Mononuclear cell (primary cell): ENCODE measurements around the gene VPS51. TPM values are rescaled to one million over a fixed set of nuclear protein-coding genes. Genes with fewer than 3 reads are reported as not detected.
A peak's percentile ranks its signal among the peaks of the same experiment; 100 is the strongest.

Experiments used
- H3K27me3 ChIP-seq: 2 replicates; pipeline ENCODE4 v1.6.0; 2011; ENCODE audit warnings: low read length, control low read depth; ENCODE audit not compliant: insufficient read depth
- H3K4me1 ChIP-seq: 2 replicates; pipeline ENCODE4 v1.5.1; 2011; ENCODE audit warnings: mild to moderate bottlenecking, low read length, control low read depth; ENCODE audit not compliant: insufficient read depth
- H3K4me3 ChIP-seq: 2 replicates; pipeline ENCODE4 v1.5.1; 2011; ENCODE audit warnings: mild to moderate bottlenecking, low read length, moderate library complexity
- H3K9me3 ChIP-seq: 2 replicates; pipeline ENCODE4 v1.5.1; 2011; ENCODE audit warnings: low read depth, mild to moderate bottlenecking, control low read depth, low read length
- total RNA-seq: library from RNA; depleted of rRNA; stranded (reverse); fragments of >200 nt; gene quantifications from one replicate; pipeline ENCODE4 v1.2.3, GENCODE V29; 2012

VPS51 gene
- total RNA-seq, 1 donor, result 397 TPM

DNA sequence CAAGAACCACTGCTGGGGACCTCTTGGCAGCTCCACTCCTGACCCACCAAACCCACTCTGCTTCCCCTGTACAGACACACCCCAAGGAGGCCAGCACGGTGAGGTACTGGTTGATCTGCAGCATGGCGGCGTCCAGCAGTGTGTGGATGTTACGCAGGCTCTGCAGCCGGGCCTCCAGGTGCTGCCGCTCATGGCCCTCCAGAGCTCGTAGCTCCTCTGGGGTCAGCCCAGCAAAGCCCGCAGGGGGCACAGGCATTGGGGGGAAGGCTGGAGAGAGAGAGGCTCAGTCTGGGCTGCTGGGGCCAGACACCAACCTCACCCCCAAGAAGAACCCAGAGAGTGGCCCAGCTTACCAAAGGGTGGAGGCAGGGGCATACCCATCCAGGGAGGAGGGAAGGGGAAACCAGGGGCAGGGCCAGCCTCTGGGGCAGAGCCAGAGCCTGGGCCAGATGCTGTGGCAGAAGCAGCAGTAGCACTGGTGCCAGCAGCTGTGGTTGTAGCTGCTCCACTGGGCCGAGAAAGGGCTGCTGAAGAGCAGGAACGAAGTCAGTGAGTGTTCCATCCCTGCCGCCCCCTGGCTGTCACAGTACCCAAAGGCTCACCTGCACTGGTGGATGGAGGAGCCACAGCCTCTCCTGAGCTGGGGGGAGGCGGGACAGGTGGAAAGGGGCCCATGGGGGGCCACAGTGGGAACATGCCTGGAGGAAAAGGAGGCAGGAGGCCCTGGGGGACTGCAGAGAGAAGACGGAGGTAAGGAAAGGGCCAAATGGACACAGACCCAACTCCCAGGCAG, 33.8 kb downstream of the VPS51 start:
- H3K4me3 ChIP-seq, result no peak overlapping the region

DNA sequence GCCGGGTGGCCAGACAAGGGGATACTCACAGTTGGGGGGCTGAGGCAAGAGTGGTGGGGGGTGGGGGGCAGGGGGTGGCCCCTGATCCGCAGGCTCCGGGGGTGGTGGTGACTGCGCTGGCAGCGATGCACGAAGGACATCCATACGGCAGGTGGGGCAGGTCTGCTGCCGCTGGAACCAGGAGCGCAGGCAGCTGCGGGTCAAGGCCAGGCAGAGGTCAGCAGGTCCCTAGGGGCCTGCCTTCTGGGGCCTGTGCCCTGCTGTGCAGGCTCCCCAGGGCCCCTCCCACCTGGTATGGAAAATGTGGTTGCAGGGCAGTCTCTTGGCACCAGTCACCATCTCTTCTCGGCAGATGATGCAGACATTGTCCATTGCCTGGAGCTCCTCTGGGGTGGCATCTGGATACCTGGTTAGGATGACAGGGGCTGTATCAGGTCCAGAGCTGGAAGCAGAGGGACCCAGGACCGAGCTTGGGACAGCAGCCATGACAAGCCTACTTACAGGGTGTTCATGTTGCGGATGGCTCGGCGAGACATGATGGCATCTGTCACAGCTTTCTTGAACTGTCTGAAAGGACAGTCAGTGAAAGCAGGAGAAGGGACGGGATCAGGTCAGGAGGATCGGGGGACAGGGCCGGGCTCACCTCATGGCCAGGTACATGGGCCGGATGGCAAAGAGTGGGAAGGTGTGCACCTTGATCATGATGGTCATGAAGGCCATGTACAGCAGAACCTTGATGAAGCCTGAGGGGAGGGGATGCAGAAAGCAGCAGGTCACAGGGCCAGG, 34.8 kb downstream of the VPS51 start:
- H3K4me3 ChIP-seq, result no peak overlapping the region
- H3K27me3 ChIP-seq, result no peaks in the 10 kb centered on the region
- no peaks in the 10 kb centered on the region for H3K9me3 ChIP-seq
- H3K4me1 ChIP-seq, result peaks cover 41% of the 10 kb centered on the region

More for the DNA sequence above, 33.8 kb downstream of the VPS51 start:
- Histone ChIP-seq H3K4me1 (peaks cover 32% of the 10 kb centered on the region), H3K27me3 (no peaks in the 10 kb centered on the region), H3K9me3 (no peaks in the 10 kb centered on the region)

DNA sequence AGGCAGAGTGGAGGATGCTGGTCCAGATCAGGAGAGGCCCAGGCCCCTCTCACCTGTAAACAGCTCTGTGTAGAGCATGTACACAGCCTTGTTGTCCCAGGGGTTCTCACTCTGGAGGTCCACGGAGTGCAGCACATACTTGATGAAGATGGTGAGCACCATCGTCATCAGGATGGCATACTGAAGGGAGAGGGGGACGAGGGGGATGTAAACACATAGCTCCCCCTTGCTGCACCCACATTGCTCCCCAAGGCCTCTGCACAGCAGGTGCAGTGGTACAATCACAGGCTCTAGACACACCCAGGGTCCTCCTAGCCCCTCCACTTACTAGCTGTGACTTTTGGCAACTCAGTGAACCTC, 35.4 kb downstream of the VPS51 start:
- Histone ChIP-seq H3K4me1 (peaks cover 44% of the 10 kb centered on the region), H3K9me3 (no peaks in the 10 kb centered on the region), H3K4me3 (no peak overlapping the region), H3K27me3 (no peaks in the 10 kb centered on the region)

DNA sequence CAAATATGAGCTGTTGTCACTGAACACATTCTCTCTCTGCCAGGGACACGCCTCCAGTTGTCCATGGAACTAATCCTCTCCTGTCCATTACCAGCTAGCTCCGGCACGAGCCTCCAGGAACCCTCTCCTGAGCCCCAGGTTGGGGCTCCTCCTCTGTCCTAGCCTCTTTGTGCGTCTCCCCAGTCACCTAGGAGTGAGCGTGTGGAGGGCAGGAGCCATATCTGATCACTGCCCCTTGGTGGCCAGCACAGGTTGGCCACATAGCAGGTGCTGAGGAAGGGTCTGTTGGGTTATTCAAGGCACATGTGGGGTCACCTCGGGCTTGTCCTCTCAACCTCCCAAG, 35.9 kb downstream of the VPS51 start:
- Histone ChIP-seq H3K4me1 (peaks cover 44% of the 10 kb centered on the region), H3K27me3 (no peaks in the 10 kb centered on the region), H3K4me3 (no peak overlapping the region), H3K9me3 (no peaks in the 10 kb centered on the region)

DNA sequence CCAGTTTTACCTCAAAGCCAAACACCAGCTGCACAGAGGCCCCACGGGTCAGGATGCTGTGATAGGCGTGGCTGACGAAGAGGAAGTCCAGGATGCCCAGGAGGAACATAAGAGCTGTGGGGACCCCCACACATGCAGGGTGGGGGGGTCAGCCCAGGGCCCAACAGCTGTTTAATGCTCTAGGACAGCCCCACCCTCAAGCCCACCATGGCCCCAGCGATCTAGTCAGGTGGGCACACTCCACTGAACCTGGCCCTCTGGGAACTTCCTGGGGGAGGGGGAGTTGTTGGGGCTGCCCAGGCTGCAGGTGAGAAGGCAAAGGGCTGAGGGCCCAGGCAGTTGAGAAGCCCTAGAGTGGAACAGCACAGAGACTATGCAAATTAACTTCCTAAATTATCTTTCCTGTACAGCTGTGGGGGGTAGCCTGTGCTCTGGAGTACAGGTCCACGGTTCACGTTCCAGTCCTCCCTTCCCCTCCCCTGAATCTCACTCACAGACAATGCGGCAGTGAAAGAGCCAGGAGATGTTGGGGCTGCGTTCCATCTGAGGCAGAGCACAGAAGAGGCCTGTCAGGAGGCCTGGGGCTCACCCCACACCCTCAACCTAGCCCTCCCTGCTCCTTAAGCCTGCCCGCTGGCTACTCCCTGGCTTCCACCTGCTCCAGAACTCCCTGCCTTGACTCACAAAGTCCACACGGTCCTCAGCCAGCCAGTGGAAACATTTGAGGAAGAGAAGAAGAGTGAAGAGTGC, 36.4 kb downstream of the VPS51 start:
- Histone ChIP-seq H3K9me3 (no peaks in the 10 kb centered on the region), H3K27me3 (no peaks in the 10 kb centered on the region), H3K4me1 (peaks cover 47% of the 10 kb centered on the region), H3K4me3 (peak overlapping the region; percentile 71)

DNA sequence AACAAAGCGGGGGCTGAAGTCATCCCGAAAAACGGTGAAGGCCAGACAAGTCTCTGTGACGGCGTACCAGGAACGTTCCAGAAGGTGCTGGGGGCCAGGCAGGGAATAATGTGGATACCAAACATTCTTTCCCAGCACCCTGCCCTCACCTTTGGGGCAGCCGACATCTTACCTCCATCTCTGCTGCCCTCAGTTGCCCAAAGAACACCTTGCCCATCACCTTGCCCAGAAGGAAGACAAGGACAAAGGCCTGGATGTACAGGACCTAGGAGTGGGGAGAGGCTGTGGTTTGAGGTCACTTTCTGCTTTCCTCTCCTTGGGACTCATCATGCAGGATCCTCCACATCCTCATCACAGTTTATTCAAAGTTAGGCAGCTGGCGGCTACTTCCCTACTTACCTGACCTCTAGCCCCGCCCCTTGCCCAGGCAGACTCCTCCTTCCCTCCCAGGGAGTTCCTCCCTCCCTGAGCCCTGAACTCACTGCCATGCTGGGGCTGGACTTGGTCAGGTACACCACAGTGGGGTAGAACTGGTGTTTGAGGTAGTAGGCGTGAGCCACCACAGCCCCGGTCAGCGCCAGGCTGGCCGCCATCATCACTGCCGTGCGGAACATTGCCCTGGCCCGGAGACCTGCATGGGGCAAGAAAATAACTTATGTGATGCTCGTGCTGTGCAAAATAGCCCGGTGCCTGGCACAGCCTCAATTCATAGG, 37.1 kb downstream of the VPS51 start:
- Histone ChIP-seq H3K4me3 (peak overlapping the region; percentile 71), H3K4me1 (peaks cover 48% of the 10 kb centered on the region), H3K27me3 (no peaks in the 10 kb centered on the region), H3K9me3 (no peaks in the 10 kb centered on the region)

DNA sequence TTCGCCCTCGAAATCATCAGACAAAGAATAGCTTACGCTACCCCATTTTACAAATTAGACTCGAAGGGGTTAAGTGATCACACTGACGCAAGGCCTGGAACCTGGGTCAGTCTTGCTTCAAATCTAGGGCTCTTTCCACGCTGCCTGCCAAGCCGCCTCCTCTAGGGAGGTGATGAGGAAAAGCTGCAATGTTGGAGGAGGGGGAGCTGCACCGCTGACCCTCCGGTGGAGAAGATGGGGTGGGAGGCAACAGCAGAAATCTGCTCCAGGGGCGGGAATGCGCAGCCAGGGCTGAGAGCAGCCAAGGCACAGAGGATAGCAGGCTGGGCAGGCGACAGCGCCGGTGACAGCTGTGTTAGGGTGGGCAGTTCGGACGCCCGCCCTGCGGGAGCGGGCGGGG, 37.7 kb downstream of the VPS51 start:
- Histone ChIP-seq H3K27me3 (no peaks in the 10 kb centered on the region), H3K4me3 (peak overlapping the region; percentile 71), H3K4me1 (peaks cover 48% of the 10 kb centered on the region), H3K9me3 (no peaks in the 10 kb centered on the region)

DNA sequence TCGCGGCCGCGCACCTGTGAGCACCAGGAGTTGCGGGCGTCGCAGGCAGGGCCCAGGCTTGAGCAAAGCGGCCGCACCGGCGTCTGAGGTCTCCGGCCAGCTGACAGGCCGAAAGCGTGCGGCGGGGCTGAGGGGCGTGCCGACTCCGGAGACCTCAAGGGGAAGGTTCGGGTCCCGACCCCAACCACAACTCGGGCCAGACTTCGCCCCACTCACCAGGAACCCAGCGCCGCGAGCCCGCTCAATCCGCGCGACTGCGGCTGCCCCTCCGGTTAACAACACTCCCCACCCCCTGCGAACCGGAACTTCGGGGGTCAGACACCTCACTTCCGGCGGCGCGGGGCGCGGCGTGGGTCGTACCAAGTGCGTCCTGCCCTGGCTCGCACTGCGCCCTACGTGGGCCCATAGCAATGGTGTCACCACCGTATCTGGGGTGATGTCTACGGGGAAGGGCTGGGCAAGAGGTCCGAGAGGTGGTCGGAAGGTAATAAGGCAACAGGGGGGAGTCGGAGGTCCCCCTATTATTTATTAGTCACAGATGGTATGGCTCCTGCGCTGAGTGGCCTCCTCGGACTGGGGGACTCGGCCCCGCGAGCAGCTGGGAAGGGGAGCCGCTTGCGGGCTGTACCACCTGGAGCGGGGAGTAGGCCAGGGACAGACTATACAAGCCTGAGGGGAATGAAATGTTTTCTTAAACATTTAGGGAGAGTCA, 38.4 kb downstream of the VPS51 start, which contains the start of gene SYVN1:
Gene SYVN1, minus strand, starts transcription at position 280 of the 712 bp plus-strand sequence. CDS start 918 bp downstream, outside the sequence.
- peaks cover 48% of the 10 kb centered on the region for H3K4me1 ChIP-seq
- H3K4me3 ChIP-seq, result peak within 1 kb of the TSS; percentile 71
- no peaks in the 10 kb centered on the region for H3K27me3 ChIP-seq
- no peaks in the 10 kb centered on the region for H3K9me3 ChIP-seq

DNA sequence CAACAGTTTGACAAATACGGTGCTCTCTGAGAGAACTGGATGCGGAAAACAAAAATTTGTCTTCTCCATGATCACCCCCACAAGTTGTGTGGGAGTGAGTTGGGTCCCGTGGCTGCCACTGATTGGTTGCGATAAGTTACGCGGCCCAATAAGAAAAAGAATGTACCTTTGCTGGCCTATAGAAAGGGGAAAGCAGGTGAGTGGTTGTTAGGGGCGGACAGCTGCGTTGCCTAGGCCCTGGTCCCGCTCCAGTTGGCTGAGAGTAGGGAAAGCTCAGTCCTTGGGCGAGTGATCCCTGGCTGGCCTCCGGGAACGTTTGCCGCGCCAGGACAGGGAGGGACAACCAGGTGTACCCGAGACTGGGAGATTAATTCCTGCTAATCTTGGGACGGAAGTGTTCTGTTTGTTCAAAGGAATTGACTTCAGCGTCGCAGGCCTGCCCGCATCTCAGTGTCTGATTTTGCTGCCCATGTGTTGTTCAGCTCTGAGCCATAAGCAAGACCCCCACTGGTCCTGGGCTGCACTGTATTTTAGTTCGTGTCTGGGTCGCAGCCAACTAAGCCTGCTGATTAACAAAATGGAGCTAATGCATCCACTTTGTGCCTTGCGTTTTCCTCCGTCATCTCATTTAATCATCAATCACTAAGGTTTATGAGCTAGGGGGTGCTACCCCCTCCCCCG, 39.1 kb downstream of the VPS51 start:
- Histone ChIP-seq H3K27me3 (no peaks in the 10 kb centered on the region), H3K4me1 (peaks cover 48% of the 10 kb centered on the region), H3K9me3 (no peaks in the 10 kb centered on the region), H3K4me3 (peak overlapping the region; percentile 71)

DNA sequence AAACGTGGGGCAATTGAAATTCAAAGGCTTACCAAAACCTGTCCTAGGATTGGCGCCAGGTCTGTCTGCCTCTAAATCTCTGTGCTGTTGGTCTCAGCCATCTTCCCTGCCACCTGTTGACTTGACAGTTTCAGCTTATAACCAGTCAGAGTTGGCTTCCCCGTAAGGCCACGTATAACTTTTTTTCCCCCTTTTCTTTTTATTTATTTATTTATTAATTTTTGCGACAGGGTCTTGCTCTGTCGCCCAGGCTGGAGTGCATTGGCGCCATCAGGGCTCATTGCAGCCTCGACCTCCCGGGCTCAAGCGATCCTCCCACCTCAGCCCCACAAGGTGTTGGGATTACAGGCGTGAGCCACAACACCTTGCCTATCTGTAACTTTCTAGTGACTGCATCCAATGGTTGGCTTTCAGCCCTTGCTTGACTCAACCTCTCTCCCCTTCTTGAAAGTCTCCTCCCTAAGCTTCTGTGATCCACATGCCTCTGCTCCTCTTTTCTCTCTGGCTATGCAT, 39.7 kb downstream of the VPS51 start:
- H3K4me1 ChIP-seq, result peaks cover 47% of the 10 kb centered on the region
- H3K27me3 ChIP-seq, result no peaks in the 10 kb centered on the region
- no peaks in the 10 kb centered on the region for H3K9me3 ChIP-seq
- peak overlapping the region; percentile 71 for H3K4me3 ChIP-seq

DNA sequence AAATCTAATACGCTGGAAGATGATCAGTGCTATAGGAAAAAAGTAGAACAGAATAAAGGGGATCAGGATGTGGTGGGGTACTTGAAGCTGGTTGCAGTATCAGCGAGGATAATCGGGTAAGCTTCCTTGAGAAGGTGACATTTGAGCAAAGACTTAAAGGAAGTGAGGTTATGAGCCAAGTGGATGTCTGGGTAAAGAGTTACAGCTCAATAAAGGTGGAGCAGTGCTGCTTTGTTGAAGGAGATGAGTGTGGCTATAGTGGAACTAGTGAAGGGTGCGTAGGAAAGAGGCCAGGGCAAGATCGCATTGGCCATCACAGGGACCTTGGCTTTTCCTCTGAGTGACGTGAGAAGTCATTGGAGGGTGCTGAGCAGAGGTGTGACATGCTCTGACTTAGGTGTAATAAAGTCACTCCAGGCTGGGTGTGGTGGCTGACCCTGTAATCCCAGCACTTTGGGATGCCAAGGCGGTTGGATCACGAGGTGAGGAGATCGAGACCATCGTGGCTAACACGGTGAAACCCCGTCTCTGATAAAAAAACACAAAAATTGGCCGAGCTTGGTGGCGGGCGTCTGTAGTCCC, 40.6 kb downstream of the VPS51 start:
- Histone ChIP-seq H3K4me3 (no peak overlapping the region), H3K27me3 (no peaks in the 10 kb centered on the region), H3K4me1 (peaks cover 39% of the 10 kb centered on the region), H3K9me3 (no peaks in the 10 kb centered on the region)

DNA sequence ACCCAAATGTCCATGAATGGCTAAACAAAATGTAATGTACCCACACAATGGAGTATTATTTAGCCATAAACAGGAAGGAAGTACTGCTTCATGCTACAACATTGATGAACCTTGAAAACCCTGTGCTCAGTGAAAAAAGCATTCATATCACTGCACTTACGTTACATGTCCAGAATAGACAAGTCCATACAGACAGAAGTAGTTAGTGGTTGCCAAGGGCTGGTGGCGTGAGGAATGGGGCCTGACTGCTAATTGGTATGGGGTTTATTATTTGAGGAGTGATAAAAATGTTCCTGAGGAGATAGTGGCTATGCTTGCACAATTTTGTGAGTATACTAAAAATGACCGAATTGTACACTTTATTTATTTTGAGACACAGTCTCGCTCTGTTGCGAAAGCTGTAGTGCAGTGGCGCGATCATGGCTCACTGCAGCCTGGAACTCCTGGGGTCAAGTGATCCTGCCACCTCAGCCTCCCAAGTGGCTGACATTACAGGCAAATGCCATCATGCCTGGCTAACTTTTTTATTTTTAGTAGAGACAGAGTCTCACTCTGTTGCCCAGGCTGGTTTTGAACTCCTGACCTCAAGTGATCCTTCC, 46.0 kb downstream of the VPS51 start:
- Histone ChIP-seq H3K4me3 (no peak overlapping the region), H3K27me3 (no peaks in the 10 kb centered on the region), H3K4me1 (peaks cover 10% of the 10 kb centered on the region), H3K9me3 (no peaks in the 10 kb centered on the region)
